Measurements from ENCODE around the gene MMP24OS.
"Not testable (repeated sequence)": the region's sequence is repeated elsewhere in the genome, so short reads cannot be mapped to it uniquely, and the experiment has no call there.

Gene MMP24OS

DNA sequence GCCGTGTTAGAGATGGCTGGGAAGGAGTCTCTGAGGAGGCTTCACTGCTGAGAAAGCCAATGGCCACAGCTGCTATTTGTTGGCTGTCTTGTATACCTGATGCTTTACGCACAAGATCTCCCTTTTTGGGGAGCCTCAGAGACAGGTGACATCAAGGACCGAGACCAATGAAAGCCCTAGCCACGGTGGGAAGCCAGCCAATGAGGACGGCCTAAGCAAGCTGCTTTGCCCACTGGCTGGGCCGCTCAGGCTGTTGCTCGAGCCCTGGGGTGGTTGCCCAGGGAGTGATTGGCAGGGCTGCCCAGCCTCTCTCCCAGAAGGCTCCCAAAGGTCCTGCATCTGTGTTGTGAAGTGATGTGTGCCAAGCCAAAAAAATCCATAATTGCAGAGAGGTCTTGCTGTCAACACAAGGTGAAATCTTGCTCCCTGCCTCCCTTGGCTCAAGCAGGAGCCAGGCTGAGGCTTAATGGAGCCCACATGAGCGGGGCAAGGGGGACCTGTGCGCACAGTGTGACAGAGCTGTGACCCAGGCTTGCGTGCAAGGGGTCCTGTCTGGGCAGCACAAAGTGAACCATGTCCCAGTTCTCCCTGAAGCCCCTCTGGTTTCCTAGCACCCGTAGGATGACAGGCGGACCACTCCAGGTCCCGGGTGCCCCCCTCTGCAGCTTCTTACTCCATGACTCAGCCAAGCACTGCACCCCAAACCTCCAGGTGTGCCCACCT is 4.3 kb downstream of the MMP24OS start:
- no peak for DNase-seq

GRCh38 chr20:35271904-35272303 is 6.0 kb downstream of the MMP24OS start:
- DNase-seq, result no peak

DNA sequence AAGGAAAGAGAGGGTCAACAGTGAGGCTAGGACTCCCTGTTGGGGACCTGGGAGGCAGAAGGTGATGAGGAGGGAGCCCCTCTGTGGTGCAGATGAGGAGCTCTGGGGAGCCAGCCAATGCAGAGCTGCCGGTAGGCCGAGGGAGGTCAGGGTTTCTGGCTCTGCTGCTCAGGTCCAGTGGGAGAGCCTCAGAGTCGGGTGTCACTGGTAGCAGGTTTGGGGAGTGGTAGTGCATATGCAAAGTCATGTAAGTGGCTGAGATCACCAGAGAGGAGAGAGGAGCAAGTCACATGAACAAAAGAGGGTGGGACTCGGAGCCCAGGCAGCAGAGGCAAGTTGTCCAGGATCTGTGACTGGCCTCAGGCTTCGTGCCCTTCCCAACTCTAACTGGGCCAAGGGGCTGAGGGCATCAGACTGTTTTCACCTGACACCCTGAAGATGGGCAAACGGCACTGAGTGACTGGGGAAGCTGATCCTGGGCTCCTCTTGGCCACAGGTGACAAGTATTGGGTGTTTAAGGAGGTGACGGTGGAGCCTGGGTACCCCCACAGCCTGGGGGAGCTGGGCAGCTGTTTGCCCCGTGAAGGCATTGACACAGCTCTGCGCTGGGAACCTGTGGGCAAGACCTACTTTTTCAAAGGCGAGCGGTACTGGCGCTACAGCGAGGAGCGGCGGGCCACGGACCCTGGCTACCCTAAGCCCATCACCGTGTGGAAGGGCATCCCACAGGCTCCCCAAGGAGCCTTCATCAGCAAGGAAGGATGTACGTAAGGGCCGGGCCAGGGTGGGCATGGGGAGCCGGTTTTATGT is 6.6 kb downstream of the MMP24OS start:
- no peak for DNase-seq

DNA sequence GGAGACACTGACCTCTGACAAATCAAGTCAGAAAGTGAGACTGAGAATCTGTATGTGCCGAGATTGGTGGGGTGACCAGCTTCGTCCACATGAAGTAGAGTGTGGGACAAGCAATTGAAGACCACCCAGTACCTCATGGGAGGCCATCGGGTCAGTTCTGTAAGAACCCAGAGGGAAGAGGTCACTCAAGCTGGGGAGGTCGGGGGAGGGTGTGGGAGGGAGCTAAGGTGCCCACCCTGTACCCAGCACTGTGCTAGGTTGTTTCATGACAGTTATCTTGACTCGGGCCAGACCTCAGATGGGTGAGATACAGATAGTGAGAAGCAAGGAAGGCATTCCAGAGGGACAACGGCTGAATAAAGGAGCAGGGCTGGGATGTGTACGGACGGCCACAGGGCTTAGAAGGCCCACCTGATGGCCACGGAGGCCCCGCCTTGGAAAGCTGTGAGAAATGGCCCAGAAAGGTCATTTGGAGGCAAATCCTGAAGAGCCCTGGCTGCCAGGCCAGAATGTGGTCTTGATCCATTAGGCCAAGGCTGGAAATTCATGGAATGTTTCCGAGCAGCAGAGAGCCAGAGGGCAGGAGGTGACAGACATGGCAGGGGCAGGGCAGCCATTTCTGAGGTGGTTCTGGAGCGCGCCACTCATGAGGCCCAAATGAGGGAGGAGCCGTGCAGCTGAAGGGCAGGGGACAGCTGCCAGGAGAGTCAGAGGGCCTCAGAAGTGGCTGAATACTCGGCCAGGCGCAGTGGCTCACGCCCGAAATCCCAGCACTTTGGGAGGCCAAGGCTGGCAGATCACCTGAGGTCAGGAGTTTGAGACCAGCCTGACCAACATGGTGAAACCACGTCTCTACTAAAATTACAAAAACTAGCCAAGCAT is 7.7 kb downstream of the MMP24OS start:
- no peak for DNase-seq

- DNase-seq, result peak; percentile 25
Measured at GRCh38 chr20:35269055-35269781, 8.7 kb downstream of the MMP24OS start.

GRCh38 chr20:35267092-35267491 is 10.8 kb downstream of the MMP24OS start:
- no peak for DNase-seq

DNA sequence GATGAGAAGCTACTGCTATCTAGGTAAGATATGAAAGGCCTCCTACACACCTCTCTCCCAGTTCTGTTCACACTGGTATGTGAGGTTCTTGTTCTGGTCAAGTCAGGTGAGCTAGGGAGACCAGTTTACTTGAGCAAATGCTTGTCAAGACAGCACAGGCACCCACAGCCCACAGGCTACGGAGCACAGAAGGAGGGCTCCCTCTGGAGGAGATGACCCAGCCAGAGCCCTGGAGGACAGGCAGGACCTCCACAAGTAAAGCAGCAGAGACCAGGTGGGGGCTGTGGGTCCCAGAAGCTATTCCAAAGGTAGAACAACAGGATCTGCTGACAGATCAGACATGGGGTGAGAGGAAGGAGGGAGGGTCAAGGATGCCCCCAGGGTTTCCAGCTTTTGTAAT is 13.2 kb downstream of the MMP24OS start:
- no peak for DNase-seq

DNA sequence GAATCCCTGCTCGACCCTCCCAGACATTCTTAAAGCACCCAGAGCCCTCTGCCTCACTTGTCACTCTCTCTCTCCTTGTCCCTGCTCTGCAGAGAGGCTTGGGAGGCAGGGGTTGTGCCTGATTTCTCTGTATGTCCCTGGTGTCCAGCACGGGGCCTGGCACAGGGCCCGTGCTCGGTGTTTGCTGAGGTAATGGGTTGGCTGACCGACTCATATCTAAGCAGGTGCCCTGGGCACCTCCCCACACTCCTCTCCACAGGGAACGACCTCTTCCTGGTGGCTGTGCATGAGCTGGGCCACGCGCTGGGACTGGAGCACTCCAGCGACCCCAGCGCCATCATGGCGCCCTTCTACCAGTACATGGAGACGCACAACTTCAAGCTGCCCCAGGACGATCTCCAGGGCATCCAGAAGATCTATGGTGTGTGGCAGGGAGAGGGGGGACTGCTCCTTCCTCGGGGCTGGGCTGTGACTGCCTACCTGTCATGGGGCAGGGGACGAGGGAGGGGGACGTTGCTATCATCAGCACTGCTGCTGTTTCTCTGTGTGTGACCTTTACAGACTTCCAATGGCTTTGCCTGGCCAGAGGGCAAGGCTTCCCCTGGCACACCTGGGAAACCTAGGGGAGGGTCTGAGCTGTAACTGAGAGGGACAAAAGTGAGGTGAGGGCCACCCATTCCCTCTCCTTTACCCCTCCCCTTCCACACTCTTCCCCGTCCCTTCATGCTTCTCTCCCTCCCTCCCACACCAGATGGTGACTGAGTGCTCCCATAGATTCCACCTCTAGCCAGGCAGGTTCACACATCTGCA is 14.2 kb downstream of the MMP24OS start:
- no peak for DNase-seq

GRCh38 chr20:35262731-35263531 is 15.0 kb downstream of the MMP24OS start:
- DNase-seq, result not testable (repeated sequence)

DNA sequence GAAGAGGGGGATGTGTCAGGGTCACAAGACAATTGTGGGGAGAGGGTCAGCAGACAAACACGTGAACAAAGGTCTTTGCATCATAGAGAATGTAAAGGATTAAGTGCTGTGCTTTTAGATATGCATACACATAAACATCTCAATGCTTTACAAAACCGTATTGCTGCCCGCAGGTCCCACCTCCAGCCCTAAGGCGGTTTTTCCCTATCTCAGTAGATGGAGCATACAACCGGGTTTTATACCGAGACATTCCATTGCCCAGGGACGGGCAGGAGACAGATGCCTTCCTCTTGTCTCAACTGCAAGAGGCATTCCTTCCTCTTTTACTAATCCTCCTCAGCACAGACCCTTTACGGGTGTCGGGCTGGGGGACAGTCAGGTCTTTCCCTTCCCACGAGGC is 15.6 kb downstream of the MMP24OS start:
- not testable (repeated sequence) for DNase-seq

DNA sequence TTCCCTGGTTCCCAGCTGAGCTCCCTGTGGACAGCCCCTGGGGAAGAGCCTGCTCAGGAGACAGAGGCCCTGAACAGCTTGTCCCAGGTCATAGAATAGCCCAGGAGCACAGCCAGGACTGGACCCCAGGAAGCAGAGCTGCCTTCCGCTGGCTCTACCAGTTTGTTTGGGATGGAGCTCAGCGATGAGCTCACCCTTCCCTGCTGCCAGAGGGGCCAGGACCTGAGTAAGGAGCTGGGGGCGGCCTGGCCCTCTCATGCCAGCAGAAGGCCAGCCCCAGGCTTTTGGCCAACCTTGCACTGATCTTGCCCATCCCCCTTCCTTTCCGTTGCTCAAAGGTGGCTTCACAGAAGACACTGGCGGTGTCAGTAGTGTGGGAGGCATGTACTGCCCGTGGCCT is 17.5 kb downstream of the MMP24OS start:
- DNase-seq, result no peak

- DNase-seq, result no peak
Measured at GRCh38 chr20:35257175-35257909, 20.6 kb downstream of the MMP24OS start.

GRCh38 chr20:35254448-35254999 is 23.4 kb downstream of the MMP24OS start:
- no peak for DNase-seq

DNA sequence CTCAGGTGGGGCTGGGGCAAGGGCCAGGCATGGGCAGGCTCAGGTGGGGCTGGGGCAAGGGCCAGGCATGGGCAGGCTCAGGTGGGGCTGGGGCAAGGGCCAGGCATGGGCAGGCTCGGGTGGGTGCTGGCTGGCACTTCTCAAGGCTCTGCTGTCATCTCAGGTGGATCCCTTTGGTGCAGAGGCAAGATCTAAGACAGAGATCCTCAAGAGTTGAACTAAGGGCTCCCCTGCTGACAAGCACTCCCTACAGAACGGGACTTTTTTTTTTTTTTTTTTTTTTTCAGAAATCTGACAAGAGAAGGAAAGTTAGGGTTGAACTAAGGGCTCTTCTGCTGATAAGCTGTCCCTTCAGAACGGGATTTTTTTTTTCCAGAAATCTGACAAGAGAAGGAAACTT is 24.9 kb downstream of the MMP24OS start:
- no peak for DNase-seq

DNA sequence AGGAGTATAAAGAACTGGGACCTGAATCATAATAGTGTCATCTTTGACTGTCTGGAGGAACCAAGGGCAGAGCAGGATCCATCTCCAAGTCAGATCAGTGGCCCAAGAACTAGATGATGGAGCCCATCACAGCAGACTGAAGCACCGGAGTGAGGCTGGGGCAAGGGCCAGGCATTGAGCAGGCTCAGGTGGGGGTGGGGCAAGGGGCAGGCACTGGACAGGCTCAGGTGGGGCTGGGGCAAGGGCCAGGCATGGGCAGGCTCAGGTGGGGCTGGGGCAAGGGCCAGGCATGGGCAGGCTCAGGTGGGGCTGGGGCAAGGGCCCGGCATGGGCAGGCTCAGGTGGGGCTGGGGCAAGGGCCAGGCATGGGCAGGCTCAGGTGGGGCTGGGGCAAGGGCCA is 25.3 kb downstream of the MMP24OS start:
- DNase-seq, result not testable (repeated sequence)

GRCh38 chr20:35252037-35252461 is 25.9 kb downstream of the MMP24OS start:
- DNase-seq, result peak; percentile 60

DNA sequence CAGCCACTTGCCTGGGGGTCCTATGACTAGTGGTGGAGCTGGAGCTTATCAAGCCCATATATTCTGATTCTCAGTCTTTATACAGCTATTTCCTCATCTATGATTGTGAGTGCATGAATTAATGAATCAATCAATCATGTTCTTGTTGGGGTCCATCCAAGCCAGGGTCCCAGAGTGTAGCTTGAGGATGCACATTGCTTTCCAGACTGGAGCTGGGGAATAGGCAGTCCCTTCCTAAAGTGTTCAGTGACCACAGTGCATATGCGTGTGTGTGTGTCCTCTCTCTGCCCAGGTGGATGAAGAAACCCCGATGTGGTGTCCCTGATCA is 26.3 kb downstream of the MMP24OS start:
- DNase-seq, result no peak

DNA sequence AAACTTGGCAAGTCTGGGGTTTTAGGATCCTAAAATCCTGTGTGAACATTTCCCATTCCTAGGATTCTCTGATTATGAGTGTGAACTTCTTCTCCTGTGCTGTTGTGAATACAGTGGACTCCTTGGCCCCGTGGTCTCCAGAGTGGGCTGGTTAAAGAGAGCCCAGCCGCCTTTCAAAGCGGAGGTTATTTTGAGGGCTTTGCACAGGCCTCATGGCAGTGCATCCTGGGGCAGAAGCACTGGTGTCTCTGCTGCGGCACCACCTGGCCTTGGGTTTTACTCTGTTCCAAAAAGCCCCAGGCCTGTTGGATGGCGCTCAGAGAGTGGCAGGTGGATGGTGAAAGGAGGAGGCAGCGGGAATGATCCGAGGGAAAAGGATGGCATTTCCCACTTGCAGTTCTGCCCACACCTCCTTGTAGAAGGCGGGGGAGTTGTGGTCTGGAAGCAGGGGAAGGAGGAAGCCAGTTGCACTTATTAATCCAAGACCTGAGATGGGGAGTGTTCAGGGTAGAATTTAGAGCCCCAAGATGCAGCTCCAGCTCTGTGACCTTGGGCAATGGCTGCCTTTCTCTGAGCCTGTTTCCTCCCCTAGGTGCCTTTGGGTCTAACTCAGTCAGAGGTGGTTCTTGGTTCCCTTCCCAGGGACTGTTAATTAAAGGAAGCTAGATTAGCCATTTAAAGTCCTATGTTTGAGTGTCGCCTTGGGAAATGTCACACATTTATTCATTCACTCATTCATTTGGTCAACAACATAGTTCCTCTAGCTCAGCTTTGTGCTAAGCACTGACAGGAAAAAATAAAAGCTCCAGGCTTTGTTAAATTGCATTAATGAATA is 29.1 kb downstream of the MMP24OS start:
- DNase-seq, result no peak

- no peak for DNase-seq
Measured at GRCh38 chr20:35246723-35247122, 31.2 kb downstream of the MMP24OS start.
